Measurements from ENCODE around the gene TPBGL.
A peak's percentile ranks its signal among the peaks of the same experiment; 100 is the strongest.
"Not testable (repeated sequence)": the region's sequence is repeated elsewhere in the genome, so short reads cannot be mapped to it uniquely, and the experiment has no call there.

Gene TPBGL

GRCh38 chr11:75264971-75265370 is 24.4 kb downstream of the TPBGL start:
- CTCF ChIA-PET, result interaction anchor here (1.2 to 2.7 kb wide), 3 partner anchors 10 to 124 kb away, joined by 3 to 8 read pairs (median 6); no protein-coding TSS in a partner anchor
- H3K4me3 Mint-ChIP-seq, result no peak overlapping the region
- no peaks in the 10 kb centered on the region for H3K27me3 Mint-ChIP-seq
- peak; percentile 14 for DNase-seq
- no peaks in the 10 kb centered on the region for H3K9me3 Mint-ChIP-seq
- H3K4me1 Mint-ChIP-seq, result peaks cover 37% of the 10 kb centered on the region
- H3K27ac Mint-ChIP-seq, result peak overlapping the region; percentile 55
- no peaks in the 10 kb centered on the region for H3K36me3 Mint-ChIP-seq

GRCh38 chr11:75265851-75266531 is 25.4 kb downstream of the TPBGL start:
- DNase-seq, result peak; percentile 13
- Mint-ChIP-seq H3K27ac (no peak overlapping the region), H3K36me3 (no peaks in the 10 kb centered on the region), H3K27me3 (no peaks in the 10 kb centered on the region), H3K4me3 (no peak overlapping the region), H3K4me1 (peaks cover 27% of the 10 kb centered on the region), H3K9me3 (no peaks in the 10 kb centered on the region)
- CTCF ChIA-PET, result no interaction called here

GRCh38 chr11:75267171-75267970 is 26.8 kb downstream of the TPBGL start:
- H3K27ac Mint-ChIP-seq, result peak overlapping the region; percentile 79
- no peaks in the 10 kb centered on the region for H3K27me3 Mint-ChIP-seq
- peaks cover 24% of the 10 kb centered on the region for H3K4me1 Mint-ChIP-seq
- CTCF ChIA-PET, result no interaction called here
- peaks cover 4% of the 10 kb centered on the region for H3K36me3 Mint-ChIP-seq
- no peak overlapping the region for H3K4me3 Mint-ChIP-seq
- DNase-seq, result peak; percentile 18
- H3K9me3 Mint-ChIP-seq, result no peaks in the 10 kb centered on the region

- peaks cover 4% of the 10 kb centered on the region for H3K36me3 Mint-ChIP-seq
- no peaks in the 10 kb centered on the region for H3K27me3 Mint-ChIP-seq
- no peak overlapping the region for H3K27ac Mint-ChIP-seq
- peak; percentile 13 for DNase-seq
- no peaks in the 10 kb centered on the region for H3K9me3 Mint-ChIP-seq
- no peak overlapping the region for H3K4me3 Mint-ChIP-seq
- peaks cover 31% of the 10 kb centered on the region for H3K4me1 Mint-ChIP-seq
- CTCF ChIA-PET, result interaction anchor here (1.3 to 3.1 kb wide), 2 partner anchors 11 to 24 kb away, joined by 3 to 16 read pairs; no protein-coding TSS in a partner anchor
Observed at GRCh38 chr11:75268626-75269366, 28.2 kb downstream of the TPBGL start.

GRCh38 chr11:75269367-75269660 is 28.7 kb downstream of the TPBGL start:
- no peak overlapping the region for H3K4me3 Mint-ChIP-seq
- CTCF ChIA-PET, result interaction anchor here (0.8 to 3.1 kb wide), 3 partner anchors 11 to 24 kb away, joined by 3 to 16 read pairs (median 3); no protein-coding TSS in a partner anchor
- peaks cover 31% of the 10 kb centered on the region for H3K4me1 Mint-ChIP-seq
- H3K27ac Mint-ChIP-seq, result no peak overlapping the region
- no peaks in the 10 kb centered on the region for H3K27me3 Mint-ChIP-seq
- DNase-seq, result peak; percentile 14
- peaks cover 5% of the 10 kb centered on the region for H3K36me3 Mint-ChIP-seq
- H3K9me3 Mint-ChIP-seq, result no peaks in the 10 kb centered on the region

- CTCF ChIA-PET, result interaction anchor here (0.8 to 3.1 kb wide), 7 partner anchors 10 to 339 kb away, joined by 3 to 29 read pairs (median 3); no protein-coding TSS in a partner anchor
- peak; percentile 11 for DNase-seq
- Mint-ChIP-seq H3K36me3 (peaks cover 5% of the 10 kb centered on the region), H3K27me3 (no peaks in the 10 kb centered on the region), H3K4me3 (no peak overlapping the region), H3K9me3 (no peaks in the 10 kb centered on the region), H3K4me1 (peaks cover 27% of the 10 kb centered on the region), H3K27ac (no peak overlapping the region)
Observed at GRCh38 chr11:75269896-75270295, 29.3 kb downstream of the TPBGL start.

GRCh38 chr11:75270896-75271418 is 30.4 kb downstream of the TPBGL start:
- peak; percentile 62 for DNase-seq
- no peaks in the 10 kb centered on the region for H3K9me3 Mint-ChIP-seq
- H3K4me3 Mint-ChIP-seq, result no peak overlapping the region
- H3K36me3 Mint-ChIP-seq, result peaks cover 8% of the 10 kb centered on the region
- peak overlapping the region; percentile 17 for H3K27ac Mint-ChIP-seq
- CTCF ChIA-PET, result interaction anchor here (0.6 to 3.8 kb wide), 22 partner anchors 9 to 342 kb away, joined by 3 to 29 read pairs (median 3); no protein-coding TSS in a partner anchor
- peaks cover 36% of the 10 kb centered on the region for H3K4me1 Mint-ChIP-seq
- H3K27me3 Mint-ChIP-seq, result no peaks in the 10 kb centered on the region

- H3K4me1 Mint-ChIP-seq, result peaks cover 44% of the 10 kb centered on the region
- CTCF ChIA-PET, result interaction anchor here (1.0 to 3.8 kb wide), 18 partner anchors 8 to 342 kb away, joined by 3 to 29 read pairs (median 4); no protein-coding TSS in a partner anchor
- peaks cover 15% of the 10 kb centered on the region for H3K36me3 Mint-ChIP-seq
- no peak overlapping the region for H3K4me3 Mint-ChIP-seq
- H3K27me3 Mint-ChIP-seq, result no peaks in the 10 kb centered on the region
- no peak overlapping the region for H3K27ac Mint-ChIP-seq
- no peaks in the 10 kb centered on the region for H3K9me3 Mint-ChIP-seq
- DNase-seq, result peak; percentile 8
Observed at GRCh38 chr11:75271730-75272129, 31.2 kb downstream of the TPBGL start.

- CTCF ChIA-PET, result interaction anchor here (1.1 to 3.8 kb wide), 8 partner anchors 17 to 240 kb away, joined by 3 to 29 read pairs (median 5); no protein-coding TSS in a partner anchor
- Mint-ChIP-seq H3K27ac (peak overlapping the region; percentile 88), H3K27me3 (no peaks in the 10 kb centered on the region), H3K36me3 (peaks cover 18% of the 10 kb centered on the region), H3K4me1 (peaks cover 51% of the 10 kb centered on the region), H3K9me3 (no peaks in the 10 kb centered on the region), H3K4me3 (no peak overlapping the region)
- DNase-seq, result no peak
Observed at GRCh38 chr11:75272391-75272790, 31.8 kb downstream of the TPBGL start.

- Mint-ChIP-seq H3K27me3 (no peaks in the 10 kb centered on the region), H3K36me3 (peaks cover 22% of the 10 kb centered on the region), H3K9me3 (no peaks in the 10 kb centered on the region), H3K4me1 (peaks cover 55% of the 10 kb centered on the region), H3K27ac (peak overlapping the region; percentile 84), H3K4me3 (no peak overlapping the region)
- CTCF ChIA-PET, result interaction anchor here (1.1 to 11.5 kb wide), 7 partner anchors 17 to 241 kb away, joined by 3 to 389 read pairs (median 11); no protein-coding TSS in a partner anchor
- DNase-seq, result peak; percentile 22
Observed at GRCh38 chr11:75272821-75273301, 32.3 kb downstream of the TPBGL start.

GRCh38 chr11:75273411-75274391 is 33.1 kb downstream of the TPBGL start:
- DNase-seq, result peak; percentile 21
- H3K27ac Mint-ChIP-seq, result peak overlapping the region; percentile 82

GRCh38 chr11:75274716-75275115 is 34.1 kb downstream of the TPBGL start:
- H3K9me3 Mint-ChIP-seq, result not testable (repeated sequence)

More at GRCh38 chr11:75273411-75274391, 33.1 kb downstream of the TPBGL start:
- no peak overlapping the region for H3K4me3 Mint-ChIP-seq
- H3K36me3 Mint-ChIP-seq, result peaks cover 23% of the 10 kb centered on the region
- H3K9me3 Mint-ChIP-seq, result no peaks in the 10 kb centered on the region
- CTCF ChIA-PET, result interaction anchor here (1.1 to 11.5 kb wide), 5 partner anchors 23 to 242 kb away, joined by 3 to 389 read pairs (median 11); no protein-coding TSS in a partner anchor
- no peaks in the 10 kb centered on the region for H3K27me3 Mint-ChIP-seq
- peaks cover 56% of the 10 kb centered on the region for H3K4me1 Mint-ChIP-seq

More at GRCh38 chr11:75274716-75275115, 34.1 kb downstream of the TPBGL start:
- H3K27ac Mint-ChIP-seq, result peak overlapping the region; percentile 82
- CTCF ChIA-PET, result interaction anchor here (1.2 to 11.5 kb wide), 7 partner anchors 11 to 134 kb away, joined by 4 to 389 read pairs (median 8); no protein-coding TSS in a partner anchor
- peak; percentile 5 for DNase-seq
- H3K36me3 Mint-ChIP-seq, result peaks cover 23% of the 10 kb centered on the region
- not testable (repeated sequence) for H3K27me3 Mint-ChIP-seq, H3K4me3 Mint-ChIP-seq
- peaks cover 59% of the 10 kb centered on the region for H3K4me1 Mint-ChIP-seq
